ENCODE results near the gene LILRB2. TPM values are rescaled to one million over a fixed set of nuclear protein-coding genes. Genes with fewer than 3 reads are reported as not detected.

The LILRB2 gene
- total and polyA plus RNA-seq, 4 donors = 9.1 to 202 (median 27.9) TPM

GRCh38 chr19:54262066-54262465 is 18.8 kb downstream of the LILRB2 start:
- ATAC-seq (ENCODE audit: insufficient read depth, low FRiP score) = no peak
- TF ChIP-seq, protein P1, sequence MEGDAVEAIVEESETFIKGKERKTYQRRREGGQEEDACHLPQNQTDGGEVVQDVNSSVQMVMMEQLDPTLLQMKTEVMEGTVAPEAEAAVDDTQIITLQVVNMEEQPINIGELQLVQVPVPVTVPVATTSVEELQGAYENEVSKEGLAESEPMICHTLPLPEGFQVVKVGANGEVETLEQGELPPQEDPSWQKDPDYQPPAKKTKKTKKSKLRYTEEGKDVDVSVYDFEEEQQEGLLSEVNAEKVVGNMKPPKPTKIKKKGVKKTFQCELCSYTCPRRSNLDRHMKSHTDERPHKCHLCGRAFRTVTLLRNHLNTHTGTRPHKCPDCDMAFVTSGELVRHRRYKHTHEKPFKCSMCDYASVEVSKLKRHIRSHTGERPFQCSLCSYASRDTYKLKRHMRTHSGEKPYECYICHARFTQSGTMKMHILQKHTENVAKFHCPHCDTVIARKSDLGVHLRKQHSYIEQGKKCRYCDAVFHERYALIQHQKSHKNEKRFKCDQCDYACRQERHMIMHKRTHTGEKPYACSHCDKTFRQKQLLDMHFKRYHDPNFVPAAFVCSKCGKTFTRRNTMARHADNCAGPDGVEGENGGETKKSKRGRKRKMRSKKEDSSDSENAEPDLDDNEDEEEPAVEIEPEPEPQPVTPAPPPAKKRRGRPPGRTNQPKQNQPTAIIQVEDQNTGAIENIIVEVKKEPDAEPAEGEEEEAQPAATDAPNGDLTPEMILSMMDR (IDR thresholded peaks at IDR 0.05; ENCODE audit: control extremely low read depth, extremely low read depth) = no peak
- DNase-seq = no peak
- H3K27ac ChIP-seq (ENCODE audit: low read depth in 1 of 2, low read length in 1 of 2) = no peak overlapping the region
- no peaks in the 10 kb centered on the region for H3K4me1 ChIP-seq (ENCODE audit: control insufficient read depth in 5 of 5, insufficient read depth in 5 of 5, low read length in 5 of 5)
- no peaks in the 10 kb centered on the region for H3K36me3 ChIP-seq (ENCODE audit: control insufficient read depth in 4 of 4, insufficient read depth in 4 of 4, low read length in 4 of 4)
- no peak overlapping the region for H3K4me3 ChIP-seq
- H3K9ac ChIP-seq (ENCODE audit: insufficient read depth in 1 of 2, low read length in 2 of 2) = no peak overlapping the region
- no peaks in the 10 kb centered on the region for H3K9me3 ChIP-seq (ENCODE audit: control insufficient read depth in 4 of 4, insufficient read depth in 3 of 4, low read length in 3 of 4)
- peaks cover 0 to 4% (median 0%) of the 10 kb centered on the region in 3 donors for H3K27me3 ChIP-seq (ENCODE audit: control insufficient read depth in 3 of 3, insufficient read depth in 3 of 3, low read length in 2 of 3)
- 78 to 84% methylated on average over 11 of the region's 11 CpGs for WGBS, 2 donors

- no peak within 1 kb of the TSS for H3K27ac ChIP-seq (ENCODE audit: low read depth in 1 of 2, low read length in 1 of 2)
- no peak for ATAC-seq (ENCODE audit: insufficient read depth, low FRiP score)
- no peaks in the 10 kb centered on the region for H3K4me1 ChIP-seq (ENCODE audit: control insufficient read depth in 5 of 5, insufficient read depth in 5 of 5, low read length in 5 of 5)
- no peak within 1 kb of the TSS for H3K4me3 ChIP-seq
- no peak for DNase-seq
- no peaks in the 10 kb centered on the region for H3K9me3 ChIP-seq (ENCODE audit: control insufficient read depth in 4 of 4, insufficient read depth in 3 of 4, low read length in 3 of 4)
- H3K36me3 ChIP-seq (ENCODE audit: control insufficient read depth in 4 of 4, insufficient read depth in 4 of 4, low read length in 4 of 4) = no peaks in the 10 kb centered on the region
- no peak within 1 kb of the TSS for H3K9ac ChIP-seq (ENCODE audit: insufficient read depth in 1 of 2, low read length in 2 of 2)
- peaks cover 0 to 4% (median 0%) of the 10 kb centered on the region in 3 donors for H3K27me3 ChIP-seq (ENCODE audit: control insufficient read depth in 3 of 3, insufficient read depth in 3 of 3, low read length in 2 of 3)
- TF ChIP-seq, protein P1 (IDR thresholded peaks at IDR 0.05; ENCODE audit: control extremely low read depth, extremely low read depth) = no peak
- WGBS, 2 donors = 65% methylated on average over 9 of the region's 9 CpGs
These were observed 23.8 kb downstream of the LILRB2 start, which contains the start of gene LILRB5 for GRCh38 chr19:54257116-54257480. Gene LILRB5, minus strand, starts transcription at chr19:54257273. Its CDS starts 80 bp downstream, at chr19:54257193.

- Histone ChIP-seq H3K9me3 (ENCODE audit: control insufficient read depth in 4 of 4, insufficient read depth in 3 of 4, low read length in 3 of 4) (no peaks in the 10 kb centered on the region), H3K4me3 (no peak overlapping the region), H3K36me3 (ENCODE audit: control insufficient read depth in 4 of 4, insufficient read depth in 4 of 4, low read length in 4 of 4) (no peaks in the 10 kb centered on the region), H3K4me1 (ENCODE audit: control insufficient read depth in 5 of 5, insufficient read depth in 5 of 5, low read length in 5 of 5) (no peaks in the 10 kb centered on the region), H3K27ac (ENCODE audit: low read depth in 1 of 2, low read length in 1 of 2) (no peak overlapping the region), H3K27me3 (ENCODE audit: control insufficient read depth in 3 of 3, insufficient read depth in 3 of 3, low read length in 2 of 3) (peaks cover 0 to 4% (median 0%) of the 10 kb centered on the region in 3 donors), H3K9ac (ENCODE audit: insufficient read depth in 1 of 2, low read length in 2 of 2) (no peak overlapping the region)
- ATAC-seq (ENCODE audit: insufficient read depth, low FRiP score) (no peak), DNase-seq (no peak)
- WGBS, 2 donors = 73 to 87% methylated on average over 19 of the region's 19 CpGs
- TF ChIP-seq, protein P1 (IDR thresholded peaks at IDR 0.05; ENCODE audit: control extremely low read depth, extremely low read depth) = no peak
These were observed 24.4 kb downstream of the LILRB2 start for GRCh38 chr19:54256250-54257115.
